Sigmoid colon (tissue), 7 donors: ENCODE measurements around the gene MIX23. TPM values are rescaled to one million over a fixed set of nuclear protein-coding genes. Genes with fewer than 3 reads are reported as not detected.

Experiments used
- DNase-seq: peaks from one replicate; pipeline ENCODE4 v3.0.0-alpha.2; 2019
- H3K27ac ChIP-seq, 4 donors: fragments of 200-600 bp; sonication (generic); one replicate each; pipeline ENCODE4 v1.5.1; 2016 to 2019; ENCODE audit warnings: mild to moderate bottlenecking in 1 of 4
- H3K27me3 ChIP-seq, 3 donors: fragments of 200-600 bp; sonication (generic); one replicate each; pipeline ENCODE4 v1.5.1; 2019; ENCODE audit warnings: mild to moderate bottlenecking in 1 of 3
- H3K36me3 ChIP-seq, 4 donors: fragments of 200-600 bp; sonication (generic); one replicate each; pipeline ENCODE4 v1.5.1; 2016 to 2019
- H3K4me1 ChIP-seq, 4 donors: fragments of 200-600 bp; sonication (generic); one replicate each; pipeline ENCODE4 v1.5.1; 2017 to 2019
- H3K4me3 ChIP-seq, 4 donors: fragments of 200-600 bp; sonication (generic); one replicate each; pipeline ENCODE4 v1.5.1; 2017 to 2019; ENCODE audit warnings: mild to moderate bottlenecking in 2 of 4, moderate library complexity in 1 of 4
- H3K9me3 ChIP-seq, 4 donors: fragments of 200-600 bp in 3 of 4; sonication (generic) in 3 of 4; one replicate each; pipeline versions ENCODE4 v1.5.1 to v1.6.1; 2013 to 2019
- EP300 ChIP-seq, 4 donors: sonication (generic); formaldehyde crosslinking; IDR thresholded peaks; one replicate each; pipeline ENCODE4 v1.6.1; 2017; ENCODE audit warnings: antibody characterized with exemption in 4 of 4
- POLR2A ChIP-seq, 2 donors: fragments of 450-650 bp; IDR thresholded peaks; one replicate each; pipeline ENCODE4 v1.6.1; 2016; ENCODE audit warnings: antibody characterized with exemption in 2 of 2, mild to moderate bottlenecking in 2 of 2, moderate library complexity in 2 of 2
- POLR2AphosphoS5 ChIP-seq, 4 donors: sonication (generic); formaldehyde crosslinking; IDR thresholded peaks; one replicate each; pipeline ENCODE4 v1.6.1; 2017; ENCODE audit warnings: antibody characterized with exemption in 4 of 4
- WGBS, 2 donors: extraction: QIAGEN DNeasy Blood & Tissue Kit; methylation state at CpG; one replicate each; pipeline ENCODE4 v1.1.7; 2013; 5-methylcytosine and 5-hydroxymethylcytosine counted together
- intact Hi-C: fragments of 100-400 bp; cut with DNase I; formaldehyde crosslinking; loops from one replicate; pipeline ENCODE4 v1.15.1; 2023
- polyA plus RNA-seq, 3 donors: library from polyadenylated mRNA; stranded (reverse); fragments of 200-250 nt; gene quantifications; one replicate each; pipeline ENCODE4 v1.2.3, GENCODE V29; 2013
- total RNA-seq, 4 donors: library from RNA; depleted of rRNA; stranded (reverse); fragments of >200 nt; gene quantifications; one replicate each; pipeline ENCODE4 v1.1.0, GENCODE V29; 2016
- TF ChIP-seq, protein P1 (sequence below), 4 experiments: fragments of 450-650 bp in 3 of 4; fragments of 200-600 bp in 1 of 4; IDR thresholded peaks; one replicate each; pipeline ENCODE4 v1.5.1; 2016 to 2019; ENCODE audit warnings: antibody characterized with exemption in 4 of 4, mild to moderate bottlenecking in 3 of 4, moderate library complexity in 2 of 4
- donor health status: healthy with polysubstance abuse.
- donor health status: Bipolar disorder and iron deficiency.
- donor health status: healthy.

Gene MIX23
- total RNA-seq: 10 to 100 TPM in 3 of 4 donors, 1 to 10 TPM in 1; 8.2 to 24.8 (median 17.2) TPM
- polyA plus RNA-seq: 10 to 100 TPM; 43.2 to 49.2 (median 44.5) TPM

GRCh38 chr3:122382888-122383666 is at the start of gene MIX23:
Gene MIX23, minus strand, starts transcription at chr3:122383231. Its CDS starts 7 bp downstream, at chr3:122383224.
- 0% methylated on average over 31 of the region's 31 CpGs for WGBS, 2 donors
- intact Hi-C loops: loop anchor here (5.0 to 10.0 kb wide), 2 partner anchors 129 to 838 kb away; partner anchors contain the start of genes KPNA1 and POLQ

DNA sequence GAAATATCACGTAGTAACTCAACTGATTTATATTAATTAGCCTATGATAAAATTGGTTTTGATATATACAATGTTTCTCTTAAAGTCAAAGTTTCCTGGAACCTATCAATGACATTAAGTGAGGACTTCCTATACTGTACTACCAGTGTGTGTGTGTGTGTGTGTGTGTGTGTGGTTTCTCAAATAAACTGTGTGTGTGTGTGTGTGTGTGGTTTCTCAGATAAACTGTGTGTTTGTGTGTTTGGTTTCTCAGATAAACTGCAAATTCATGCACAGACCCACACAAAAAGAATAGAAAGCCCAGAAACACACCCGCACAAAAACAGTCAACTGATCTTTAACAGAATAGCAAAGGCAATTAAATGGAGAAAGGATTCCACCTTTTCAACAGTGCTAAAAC is 47.3 kb upstream of the MIX23 start:
- Histone ChIP-seq H3K9me3 (no peaks in the 10 kb centered on the region), H3K27ac (no peak overlapping the region), H3K36me3 (peaks cover 0 to 70% (median 28%) of the 10 kb centered on the region in 4 donors), H3K27me3 (no peaks in the 10 kb centered on the region), H3K4me3 (no peak overlapping the region), H3K4me1 (no peaks in the 10 kb centered on the region)
- 93 to 96% methylated on average over 2 of the region's 2 CpGs for WGBS, 2 donors
- no peak for DNase-seq
- TF ChIP-seq POLR2A (IDR thresholded peaks at IDR 0.05) (no peak), EP300 (IDR thresholded peaks at IDR 0.05) (no peak), POLR2AphosphoS5 (IDR thresholded peaks at IDR 0.05) (no peak)
- TF ChIP-seq, protein P1, sequence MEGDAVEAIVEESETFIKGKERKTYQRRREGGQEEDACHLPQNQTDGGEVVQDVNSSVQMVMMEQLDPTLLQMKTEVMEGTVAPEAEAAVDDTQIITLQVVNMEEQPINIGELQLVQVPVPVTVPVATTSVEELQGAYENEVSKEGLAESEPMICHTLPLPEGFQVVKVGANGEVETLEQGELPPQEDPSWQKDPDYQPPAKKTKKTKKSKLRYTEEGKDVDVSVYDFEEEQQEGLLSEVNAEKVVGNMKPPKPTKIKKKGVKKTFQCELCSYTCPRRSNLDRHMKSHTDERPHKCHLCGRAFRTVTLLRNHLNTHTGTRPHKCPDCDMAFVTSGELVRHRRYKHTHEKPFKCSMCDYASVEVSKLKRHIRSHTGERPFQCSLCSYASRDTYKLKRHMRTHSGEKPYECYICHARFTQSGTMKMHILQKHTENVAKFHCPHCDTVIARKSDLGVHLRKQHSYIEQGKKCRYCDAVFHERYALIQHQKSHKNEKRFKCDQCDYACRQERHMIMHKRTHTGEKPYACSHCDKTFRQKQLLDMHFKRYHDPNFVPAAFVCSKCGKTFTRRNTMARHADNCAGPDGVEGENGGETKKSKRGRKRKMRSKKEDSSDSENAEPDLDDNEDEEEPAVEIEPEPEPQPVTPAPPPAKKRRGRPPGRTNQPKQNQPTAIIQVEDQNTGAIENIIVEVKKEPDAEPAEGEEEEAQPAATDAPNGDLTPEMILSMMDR (IDR thresholded peaks at IDR 0.05): no peak
- intact Hi-C loops: no loop called here

More at GRCh38 chr3:122382888-122383666, at the start of gene MIX23:
- H3K27me3 ChIP-seq: no peaks in the 10 kb centered on the region
- H3K4me1 ChIP-seq: peaks cover 0 to 31% (median 26%) of the 10 kb centered on the region in 4 donors
- peaks cover 0 to 7% (median 0%) of the 10 kb centered on the region in 4 donors for H3K36me3 ChIP-seq
- peak; percentile 46 to 84 (median 74) for TF ChIP-seq POLR2AphosphoS5 (IDR thresholded peaks at IDR 0.05)
- TF ChIP-seq, protein P1 (IDR thresholded peaks at IDR 0.05): no peak
- no peak for TF ChIP-seq EP300 (IDR thresholded peaks at IDR 0.05)
- peak; percentile 24 to 34 for TF ChIP-seq POLR2A (IDR thresholded peaks at IDR 0.05)
- peak within 1 kb of the TSS; percentile 90 to 93 (median 92) for H3K27ac ChIP-seq
- peak; percentile 91 for DNase-seq
- H3K9me3 ChIP-seq: no peaks in the 10 kb centered on the region
- H3K4me3 ChIP-seq: peak within 1 kb of the TSS; percentile 56 to 76 (median 72)

GRCh38 chr3:122427857-122428471 is 44.9 kb upstream of the MIX23 start:
- H3K27ac ChIP-seq: no peak overlapping the region
- H3K36me3 ChIP-seq: peaks cover 0 to 65% (median 24%) of the 10 kb centered on the region in 4 donors
- H3K27me3 ChIP-seq: no peaks in the 10 kb centered on the region
- intact Hi-C loops: no loop called here
- WGBS, 2 donors: 79 to 85% methylated on average over 2 of the region's 2 CpGs
- no peak overlapping the region for H3K4me3 ChIP-seq
- no peak for DNase-seq
- TF ChIP-seq POLR2AphosphoS5 (IDR thresholded peaks at IDR 0.05) (no peak), EP300 (IDR thresholded peaks at IDR 0.05) (no peak), POLR2A (IDR thresholded peaks at IDR 0.05) (no peak)
- TF ChIP-seq, protein P1 (IDR thresholded peaks at IDR 0.05): no peak
- no peaks in the 10 kb centered on the region for H3K4me1 ChIP-seq
- H3K9me3 ChIP-seq: no peaks in the 10 kb centered on the region

GRCh38 chr3:122421836-122422235 is 38.8 kb upstream of the MIX23 start:
- WGBS, 2 donors: 93 to 96% methylated on average over 2 of the region's 2 CpGs
- Histone ChIP-seq H3K27ac (no peak overlapping the region), H3K36me3 (peaks cover 0 to 44% (median 13%) of the 10 kb centered on the region in 4 donors), H3K9me3 (no peaks in the 10 kb centered on the region), H3K4me1 (peaks cover 0 to 11% (median 9%) of the 10 kb centered on the region in 4 donors), H3K27me3 (no peaks in the 10 kb centered on the region), H3K4me3 (no peak overlapping the region)
- TF ChIP-seq EP300 (IDR thresholded peaks at IDR 0.05): no peak
- TF ChIP-seq, protein P1 (IDR thresholded peaks at IDR 0.05): no peak
- TF ChIP-seq POLR2A (IDR thresholded peaks at IDR 0.05): no peak
- TF ChIP-seq POLR2AphosphoS5 (IDR thresholded peaks at IDR 0.05): no peak
- intact Hi-C loops: no loop called here
- DNase-seq: no peak
